Neural cell (in vitro differentiated cells): ENCODE measurements around the gene GJB3.

Experiments used
- CTCF ChIP-seq: fragments of 450-650 bp; IDR thresholded peaks from 2 replicates; pipeline ENCODE4 v1.5.1; 2014; ENCODE audit warnings: antibody characterized with exemption, mild to moderate bottlenecking, moderate library complexity; ENCODE audit not compliant: poor library complexity, severe bottlenecking
- EZH2 ChIP-seq: fragments of 200-600, 300-800 bp; shearing (Covaris generic), sonication (generic); IDR thresholded peaks from 2 replicates; pipeline ENCODE4 v1.6.1; 2014; ENCODE audit warnings: antibody characterized with exemption, low read length, borderline replicate concordance, mild to moderate bottlenecking; ENCODE audit not compliant: insufficient read depth, poor library complexity, severe bottlenecking
- POLR2AphosphoS5 ChIP-seq: IDR thresholded peaks from 2 replicates; pipeline ENCODE4 v1.6.1; 2012
- RAD21 ChIP-seq: fragments of 450-650 bp; conservative IDR thresholded peaks from 2 replicates; pipeline ENCODE4 v1.6.1; 2014; ENCODE audit warnings: antibody characterized with exemption, mild to moderate bottlenecking, moderate library complexity
- REST ChIP-seq: IDR thresholded peaks from 2 replicates; pipeline ENCODE4 v1.6.1; 2012; ENCODE audit warnings: borderline replicate concordance

- no peak for TF ChIP-seq CTCF
- TF ChIP-seq POLR2AphosphoS5, result no peak
- TF ChIP-seq RAD21, result no peak
- no peak for TF ChIP-seq REST
- no peak for TF ChIP-seq EZH2
Observed at GRCh38 chr1:34825455-34826091, 44.6 kb downstream of the GJB3 start.
